ENCODE results near the gene GIMAP4. TPM values are rescaled to one million over a fixed set of nuclear protein-coding genes. Genes with fewer than 3 reads are reported as not detected.

Gene GIMAP4
- total and polyA plus RNA-seq, 9 donors: 5.4 to 59.3 (median 15.0) TPM

DNA sequence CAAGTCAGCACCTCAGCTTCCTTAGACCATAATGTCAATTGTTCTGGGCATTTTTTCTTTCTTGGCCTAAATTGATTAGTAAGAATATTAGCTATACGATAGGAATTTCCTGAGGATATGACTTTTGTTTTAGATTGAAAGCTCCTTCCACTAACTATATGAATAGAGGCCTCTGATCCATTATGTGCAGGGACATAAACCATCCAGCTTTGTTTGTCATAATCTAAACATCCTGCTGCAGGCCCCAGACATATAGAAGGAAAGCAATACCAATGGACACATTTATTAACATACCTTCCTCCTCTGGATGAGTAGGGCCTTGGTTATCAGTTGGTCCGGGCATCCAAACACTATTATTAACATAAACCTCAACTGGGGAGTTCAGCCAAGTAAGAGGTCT, 4.3 kb upstream of the GIMAP4 start:
- Histone ChIP-seq H3K27me3 (no peaks in the 10 kb centered on the region), H3K4me1 (ENCODE audit: insufficient read depth) (no peaks in the 10 kb centered on the region), H3K27ac (no peak overlapping the region), H3K4me3 (no peak overlapping the region), H3K9me3 (no peaks in the 10 kb centered on the region), H3K36me3 (no peaks in the 10 kb centered on the region)
- 32 to 60% (median 54%) methylated on average over 2 of the region's 2 CpGs for WGBS, 3 donors
- TF ChIP-seq POLR2A (IDR thresholded peaks at IDR 0.05): no peak
- no peak for TF ChIP-seq EP300 (IDR thresholded peaks at IDR 0.05)
- TF ChIP-seq, protein P1, sequence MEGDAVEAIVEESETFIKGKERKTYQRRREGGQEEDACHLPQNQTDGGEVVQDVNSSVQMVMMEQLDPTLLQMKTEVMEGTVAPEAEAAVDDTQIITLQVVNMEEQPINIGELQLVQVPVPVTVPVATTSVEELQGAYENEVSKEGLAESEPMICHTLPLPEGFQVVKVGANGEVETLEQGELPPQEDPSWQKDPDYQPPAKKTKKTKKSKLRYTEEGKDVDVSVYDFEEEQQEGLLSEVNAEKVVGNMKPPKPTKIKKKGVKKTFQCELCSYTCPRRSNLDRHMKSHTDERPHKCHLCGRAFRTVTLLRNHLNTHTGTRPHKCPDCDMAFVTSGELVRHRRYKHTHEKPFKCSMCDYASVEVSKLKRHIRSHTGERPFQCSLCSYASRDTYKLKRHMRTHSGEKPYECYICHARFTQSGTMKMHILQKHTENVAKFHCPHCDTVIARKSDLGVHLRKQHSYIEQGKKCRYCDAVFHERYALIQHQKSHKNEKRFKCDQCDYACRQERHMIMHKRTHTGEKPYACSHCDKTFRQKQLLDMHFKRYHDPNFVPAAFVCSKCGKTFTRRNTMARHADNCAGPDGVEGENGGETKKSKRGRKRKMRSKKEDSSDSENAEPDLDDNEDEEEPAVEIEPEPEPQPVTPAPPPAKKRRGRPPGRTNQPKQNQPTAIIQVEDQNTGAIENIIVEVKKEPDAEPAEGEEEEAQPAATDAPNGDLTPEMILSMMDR (IDR thresholded peaks at IDR 0.05): no peak
- DNase-seq: no peak
- intact Hi-C loops (cut with DNase I): no loop called here

DNA sequence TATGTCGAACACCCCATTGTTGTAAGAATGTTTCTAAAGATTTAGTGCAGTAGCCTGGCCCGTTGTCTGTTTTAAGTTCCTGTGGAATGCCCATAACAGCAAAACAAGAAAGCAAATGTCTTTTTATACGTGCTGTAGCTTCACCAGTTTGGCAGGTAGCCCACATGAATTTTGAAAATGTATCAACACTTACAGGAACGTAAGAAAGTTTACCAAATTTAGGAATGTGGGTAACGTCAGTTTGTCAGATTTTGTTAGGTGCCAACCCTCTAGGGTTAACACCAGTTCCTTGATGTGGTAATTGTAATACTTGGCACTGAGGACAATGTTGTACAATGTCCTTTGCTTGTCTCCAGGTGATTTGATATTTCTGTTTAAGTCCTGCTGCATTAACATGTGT, 3.2 kb upstream of the GIMAP4 start:
- TF ChIP-seq POLR2A (IDR thresholded peaks at IDR 0.05) (no peak), EP300 (IDR thresholded peaks at IDR 0.05) (no peak)
- TF ChIP-seq, protein P1 (IDR thresholded peaks at IDR 0.05): no peak
- Histone ChIP-seq H3K27ac (no peak overlapping the region), H3K36me3 (no peaks in the 10 kb centered on the region), H3K27me3 (no peaks in the 10 kb centered on the region), H3K4me1 (ENCODE audit: insufficient read depth) (no peaks in the 10 kb centered on the region), H3K4me3 (no peak overlapping the region), H3K9me3 (no peaks in the 10 kb centered on the region)
- DNase-seq: no peak
- intact Hi-C loops (cut with DNase I): no loop called here
- WGBS, 3 donors: 21 to 30% (median 21%) methylated on average over 5 of the region's 5 CpGs

DNA sequence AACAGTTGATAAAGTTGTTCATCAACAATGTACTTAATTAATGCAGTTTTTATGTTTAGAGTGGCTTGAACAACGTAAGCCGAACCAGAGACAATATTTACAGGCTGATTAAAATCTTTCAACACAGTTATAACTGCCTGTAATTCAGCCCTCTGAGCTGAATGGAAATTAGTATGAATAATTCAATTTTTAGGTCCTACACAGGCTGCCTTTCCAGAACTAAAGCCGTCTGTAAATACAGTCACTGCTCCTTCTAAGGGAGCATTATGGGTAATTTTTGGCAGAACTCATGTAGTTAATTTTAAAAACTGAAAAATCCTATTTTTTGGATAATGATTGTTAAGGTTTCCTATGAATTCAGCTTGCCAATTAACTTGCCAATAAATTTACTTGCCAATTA, 2.6 kb upstream of the GIMAP4 start:
- H3K36me3 ChIP-seq: no peaks in the 10 kb centered on the region
- TF ChIP-seq POLR2A (IDR thresholded peaks at IDR 0.05): no peak
- TF ChIP-seq EP300 (IDR thresholded peaks at IDR 0.05): no peak
- TF ChIP-seq, protein P1 (IDR thresholded peaks at IDR 0.05): no peak
- no peak for DNase-seq
- no peak overlapping the region for H3K27ac ChIP-seq
- no peaks in the 10 kb centered on the region for H3K9me3 ChIP-seq
- H3K4me1 ChIP-seq (ENCODE audit: insufficient read depth): no peaks in the 10 kb centered on the region
- intact Hi-C loops (cut with DNase I): no loop called here
- WGBS, 3 donors: 47 to 54% (median 50%) methylated on average over 3 of the region's 3 CpGs
- no peak overlapping the region for H3K4me3 ChIP-seq
- H3K27me3 ChIP-seq: no peaks in the 10 kb centered on the region

DNA sequence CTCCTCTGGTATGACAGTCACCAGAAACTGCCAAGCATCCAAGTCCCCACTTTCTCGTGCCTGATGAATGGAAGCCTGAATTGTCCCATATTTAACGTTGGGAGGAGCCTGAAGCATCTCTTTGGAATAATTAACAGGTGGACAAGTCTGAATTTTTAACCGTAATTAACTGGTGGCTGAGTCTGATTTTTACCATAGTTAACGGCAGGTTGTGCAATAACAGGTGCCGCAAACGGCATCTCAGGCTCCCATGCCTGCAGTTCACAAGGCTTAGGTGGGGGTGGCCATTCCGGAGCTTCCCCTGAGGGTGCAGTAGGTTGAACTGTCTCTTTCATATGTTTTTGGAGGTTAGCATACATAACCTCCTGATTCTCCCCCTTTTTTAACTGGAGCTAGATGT, 2.0 kb upstream of the GIMAP4 start:
- Histone ChIP-seq H3K27me3 (no peaks in the 10 kb centered on the region), H3K4me3 (no peak overlapping the region), H3K27ac (no peak overlapping the region), H3K36me3 (no peaks in the 10 kb centered on the region), H3K9me3 (no peaks in the 10 kb centered on the region), H3K4me1 (ENCODE audit: insufficient read depth) (no peaks in the 10 kb centered on the region)
- TF ChIP-seq, protein P1 (IDR thresholded peaks at IDR 0.05): no peak
- TF ChIP-seq EP300 (IDR thresholded peaks at IDR 0.05): no peak
- TF ChIP-seq POLR2A (IDR thresholded peaks at IDR 0.05): no peak
- no peak for DNase-seq
- intact Hi-C loops (cut with DNase I): loop anchor here in 1 of 4 donors (5.0 kb wide), 1 partner anchor 998 kb away; no protein-coding TSS in a partner anchor
- WGBS, 3 donors: 83 to 87% (median 84%) methylated on average over 7 of the region's 7 CpGs
